SW 1271 (cell line): Measurements from ENCODE around the gene DNAH11.
A peak's percentile ranks its signal among the peaks of the same experiment; 100 is the strongest.
"Not testable (repeated sequence)": the region's sequence is repeated elsewhere in the genome, so short reads cannot be mapped to it uniquely, and the experiment has no call there.

Experiments
- DNase-seq, 2 experiments: peaks; one replicate each; lab custom pipeline; 2025; lab: John Stamatoyannopoulos, UW

The DNAH11 gene

GRCh38 chr7:21717323-21717722 lies 174.5 kb downstream of the DNAH11 start:
- DNase-seq = no peak

GRCh38 chr7:21718391-21718790 lies 175.6 kb downstream of the DNAH11 start:
- no peak for DNase-seq

GRCh38 chr7:21719846-21720245 lies 177.0 kb downstream of the DNAH11 start:
- no peak for DNase-seq

DNA sequence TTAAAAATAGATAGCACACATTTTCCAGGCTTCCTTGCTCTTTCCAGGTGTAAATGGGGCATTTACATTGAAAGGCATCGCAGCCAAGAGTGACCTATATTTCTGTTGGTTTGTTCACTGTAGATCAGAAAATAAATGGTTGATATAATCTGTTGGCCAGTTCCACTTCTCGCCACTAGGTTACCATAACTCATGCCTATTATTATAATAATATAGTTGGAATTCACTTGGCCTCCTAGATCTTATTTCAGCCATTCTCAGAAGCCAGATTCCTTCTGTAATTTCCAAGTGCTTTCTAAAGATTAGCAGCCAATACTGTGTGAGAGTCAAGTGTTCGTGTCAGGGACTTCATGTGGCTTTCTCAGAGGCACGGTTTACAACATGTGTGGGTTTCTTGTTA lies 179.5 kb downstream of the DNAH11 start:
- no peak for DNase-seq

- DNase-seq = no peak
These were observed 181.7 kb downstream of the DNAH11 start for GRCh38 chr7:21724562-21724961.

GRCh38 chr7:21730399-21730798 lies 187.6 kb downstream of the DNAH11 start:
- no peak for DNase-seq

GRCh38 chr7:21731977-21732376 lies 189.1 kb downstream of the DNAH11 start:
- DNase-seq = no peak

GRCh38 chr7:21732956-21733355 lies 190.1 kb downstream of the DNAH11 start:
- DNase-seq = not testable (repeated sequence)

DNA sequence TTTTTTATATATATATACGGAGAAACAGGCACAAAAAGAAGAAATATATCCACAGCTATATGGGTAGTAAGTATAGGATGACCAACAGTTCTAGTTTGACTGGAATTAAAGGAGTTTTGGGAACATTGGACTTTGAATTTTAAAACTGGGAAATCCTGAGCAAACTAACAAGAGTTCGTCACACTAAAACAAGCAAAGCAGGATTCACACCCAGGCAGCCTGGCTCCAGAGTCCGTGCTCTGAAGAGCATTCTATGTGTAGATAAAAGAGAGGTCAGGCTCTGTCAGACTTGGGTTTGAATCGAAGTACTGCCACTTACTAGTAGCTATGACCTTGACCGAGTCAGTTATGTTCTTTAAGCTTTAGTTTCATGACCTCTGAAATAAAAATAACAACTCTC lies 191.0 kb downstream of the DNAH11 start:
- no peak for DNase-seq

- DNase-seq = no peak
These were observed 200.7 kb downstream of the DNAH11 start for GRCh38 chr7:21743493-21743892.

GRCh38 chr7:21746949-21747348 lies 204.1 kb downstream of the DNAH11 start:
- no peak for DNase-seq

DNA sequence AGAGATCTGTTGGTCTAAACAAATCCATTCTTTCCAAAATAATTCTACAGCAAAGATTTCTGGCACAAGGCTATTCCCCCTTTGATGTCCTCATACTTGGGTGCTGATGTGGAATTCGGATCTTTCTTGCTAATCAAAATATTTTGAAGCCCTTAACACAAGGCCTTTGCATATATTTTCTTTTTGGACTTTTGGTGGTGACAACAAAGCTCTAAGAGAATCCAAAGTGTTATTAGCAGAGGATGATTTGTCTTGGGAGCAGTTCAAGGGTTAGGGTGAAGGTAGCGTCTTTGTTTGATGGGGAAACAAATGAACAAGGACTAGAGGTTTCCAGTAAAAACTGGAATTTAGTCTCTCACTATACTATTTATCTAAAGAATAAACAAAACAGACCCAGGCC lies 205.0 kb downstream of the DNAH11 start:
- DNase-seq = no peak

- DNase-seq = no peak
These were observed 206.5 kb downstream of the DNAH11 start for GRCh38 chr7:21749378-21749777.

GRCh38 chr7:21753071-21753470 lies 210.2 kb downstream of the DNAH11 start:
- no peak for DNase-seq

DNA sequence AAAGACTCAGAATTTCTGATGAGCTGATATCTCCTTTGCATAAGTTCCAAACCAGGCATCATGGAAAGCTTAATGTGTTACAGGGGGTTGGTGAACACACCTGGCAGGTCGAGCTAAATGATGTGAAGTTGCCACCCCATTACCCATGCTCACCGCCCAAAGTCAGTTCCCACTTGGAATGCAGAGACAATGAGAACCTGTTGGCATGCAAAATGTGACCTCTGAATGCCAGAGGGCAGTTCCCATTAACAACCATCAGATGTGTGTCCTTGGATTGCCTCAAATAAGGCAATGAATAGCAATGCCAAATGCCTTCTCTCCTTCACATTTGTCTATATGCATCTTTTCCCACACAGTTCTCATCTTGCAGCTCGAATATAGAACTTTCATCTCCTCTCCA lies 212.1 kb downstream of the DNAH11 start:
- DNase-seq = no peak

DNA sequence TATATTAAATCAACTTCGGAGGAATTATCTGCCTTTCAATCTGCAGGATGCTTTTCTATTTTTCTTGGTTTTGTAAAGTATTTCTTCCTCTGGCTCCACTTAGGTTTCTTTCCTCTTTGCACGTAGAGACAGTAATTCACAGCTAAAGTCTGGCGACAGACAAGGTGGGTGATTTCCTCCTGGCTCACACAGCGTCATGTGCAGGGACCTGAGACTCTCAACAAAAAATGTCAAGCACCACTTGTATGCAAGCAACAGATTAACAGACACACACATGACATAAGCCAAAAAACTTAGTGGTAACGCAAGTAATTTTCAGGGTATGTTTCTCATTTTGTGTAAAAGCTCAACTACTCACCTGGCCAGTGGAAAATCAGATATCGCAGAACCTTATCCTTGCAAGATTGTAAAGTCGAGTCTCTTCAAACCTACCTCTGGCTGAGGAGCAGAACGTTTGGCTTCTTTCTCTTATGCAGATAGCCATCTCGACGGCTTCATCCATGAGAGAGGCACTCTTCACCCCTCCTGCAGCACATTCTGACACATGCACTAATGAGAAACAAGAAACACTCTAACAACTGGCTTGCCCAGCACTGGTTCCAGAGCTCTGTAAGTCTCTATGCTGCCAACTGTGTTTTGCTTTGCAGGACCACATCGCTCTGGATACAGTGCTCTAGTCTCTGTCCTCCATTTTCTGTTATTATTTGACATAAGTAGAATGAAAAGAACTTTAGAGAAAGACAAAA lies 214.9 kb downstream of the DNAH11 start:
- no peak for DNase-seq

DNA sequence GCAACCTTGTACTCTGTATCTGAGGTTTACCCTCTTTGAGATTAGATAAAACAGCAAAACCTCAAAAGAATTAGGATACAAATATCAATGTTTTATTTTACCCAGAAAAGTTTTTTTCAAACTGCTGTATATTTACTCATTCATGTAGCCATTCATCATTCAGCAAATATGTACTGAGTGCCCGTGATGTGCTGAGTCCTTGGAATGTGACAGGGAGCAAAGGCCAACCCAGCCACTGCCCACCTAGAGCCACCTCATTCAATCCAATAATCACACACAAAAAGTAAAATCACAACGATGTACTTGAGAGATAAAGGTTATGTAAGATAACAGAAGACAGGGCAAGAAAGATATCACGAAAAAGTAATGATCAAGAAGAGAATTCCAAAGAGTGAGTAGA lies 215.4 kb downstream of the DNAH11 start:
- no peak for DNase-seq

DNA sequence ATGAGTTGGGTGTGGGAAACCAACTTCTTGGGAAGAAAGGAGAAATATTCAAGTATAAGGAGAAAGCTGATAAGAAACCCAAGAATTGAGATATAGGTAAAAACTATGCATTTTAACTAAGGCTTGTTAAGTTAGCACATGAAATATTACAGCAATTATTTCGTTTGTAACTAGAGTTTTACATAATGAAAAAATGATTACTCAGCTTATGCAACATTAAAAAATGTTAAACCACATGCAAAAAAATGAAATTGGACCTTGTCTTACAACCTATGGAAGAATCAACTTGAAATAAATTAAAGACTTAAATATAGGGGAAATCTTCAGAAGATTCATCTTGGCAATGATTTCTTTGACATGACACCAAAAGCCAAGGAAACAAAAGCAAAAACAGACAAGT lies 219.6 kb downstream of the DNAH11 start:
- DNase-seq = no peak

DNA sequence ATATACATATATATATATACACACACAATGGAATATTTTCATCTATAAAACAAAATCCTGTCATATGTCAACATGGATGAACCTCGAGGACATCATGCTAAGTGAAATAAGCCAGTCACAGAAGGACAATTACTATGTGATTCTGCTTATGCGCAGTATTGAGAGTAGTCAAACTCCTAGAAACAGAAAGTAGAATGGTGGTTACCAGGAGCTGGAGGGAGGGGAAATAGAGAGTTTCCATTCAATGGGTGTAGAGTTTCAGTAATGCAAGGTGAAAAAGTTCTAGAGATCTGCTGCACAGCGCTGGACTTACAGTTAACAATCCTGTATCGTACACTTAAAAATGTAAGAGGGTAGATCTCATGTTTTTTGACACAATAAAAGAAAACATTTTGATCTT lies 221.0 kb downstream of the DNAH11 start:
- DNase-seq = no peak

DNA sequence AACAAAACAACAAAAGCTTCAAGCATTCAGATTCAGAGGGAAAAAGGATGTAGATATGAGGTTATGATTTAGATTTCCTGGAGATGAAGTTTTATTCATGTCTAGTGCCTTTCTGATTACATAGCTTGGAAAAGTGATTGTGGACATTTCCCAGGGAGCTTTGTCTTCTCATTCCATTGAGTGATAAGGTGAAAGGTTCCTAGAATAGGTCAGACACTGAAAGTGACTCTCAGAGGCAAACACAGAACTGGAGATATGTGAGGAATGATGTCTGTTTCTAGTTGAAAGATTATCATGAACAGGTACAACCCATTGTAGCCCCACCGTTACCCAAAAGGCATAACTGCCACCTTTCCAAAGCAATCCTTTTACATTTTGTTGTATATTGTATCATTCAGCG lies 223.4 kb downstream of the DNAH11 start:
- no peak for DNase-seq

DNA sequence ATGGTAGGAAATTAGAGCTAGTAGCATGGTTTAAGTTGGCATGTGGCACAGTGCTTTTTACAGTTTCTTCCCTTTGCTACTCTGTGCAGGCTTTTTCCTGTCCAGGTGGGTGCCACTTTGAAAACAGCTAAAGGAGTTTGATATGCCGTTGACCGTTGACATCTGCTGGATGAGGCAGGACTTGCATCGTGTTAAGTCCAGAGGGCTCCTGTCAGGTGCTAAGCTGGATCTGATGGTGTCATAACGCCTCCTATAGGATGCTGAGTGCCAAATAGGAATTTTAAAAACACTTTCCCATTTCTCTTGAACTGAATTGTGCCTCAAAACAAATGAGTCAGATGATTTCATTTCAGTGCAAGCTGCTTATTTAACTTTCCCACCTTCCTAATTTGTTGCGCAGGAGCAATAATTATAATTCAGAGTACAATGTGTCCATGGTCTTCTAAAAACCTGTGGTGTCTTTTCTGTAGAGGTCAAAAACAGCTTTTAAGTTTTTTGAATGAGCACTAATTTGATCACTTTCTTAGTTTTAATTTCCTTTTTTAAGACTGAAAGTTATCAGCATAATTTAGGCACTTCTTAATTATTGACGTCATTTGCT lies 224.6 kb downstream of the DNAH11 start:
- DNase-seq = peak; percentile 81 to 90

- no peak for DNase-seq
These were observed 225.4 kb downstream of the DNAH11 start for GRCh38 chr7:21768279-21768678.

GRCh38 chr7:21771266-21771665 lies 228.4 kb downstream of the DNAH11 start:
- no peak for DNase-seq
